GM19397 (cell line): Measurements from ENCODE around the gene CITED2.
"Not testable (repeated sequence)": the region's sequence is repeated elsewhere in the genome, so short reads cannot be mapped to it uniquely, and the experiment has no call there.

Experiments used
- ATAC-seq: cut with Tn5 transposase; IDR thresholded peaks from one replicate; pipeline ENCODE4 v1.9.1; 2021; ENCODE audit warnings: mild to moderate bottlenecking, moderate library complexity; ENCODE audit not compliant: unreplicated experiment

Gene CITED2

GRCh38 chr6:139367810-139368351 is 6.6 kb downstream of the CITED2 start:
- no peak for ATAC-seq

GRCh38 chr6:139364982-139365379 is 9.5 kb downstream of the CITED2 start:
- no peak for ATAC-seq

DNA sequence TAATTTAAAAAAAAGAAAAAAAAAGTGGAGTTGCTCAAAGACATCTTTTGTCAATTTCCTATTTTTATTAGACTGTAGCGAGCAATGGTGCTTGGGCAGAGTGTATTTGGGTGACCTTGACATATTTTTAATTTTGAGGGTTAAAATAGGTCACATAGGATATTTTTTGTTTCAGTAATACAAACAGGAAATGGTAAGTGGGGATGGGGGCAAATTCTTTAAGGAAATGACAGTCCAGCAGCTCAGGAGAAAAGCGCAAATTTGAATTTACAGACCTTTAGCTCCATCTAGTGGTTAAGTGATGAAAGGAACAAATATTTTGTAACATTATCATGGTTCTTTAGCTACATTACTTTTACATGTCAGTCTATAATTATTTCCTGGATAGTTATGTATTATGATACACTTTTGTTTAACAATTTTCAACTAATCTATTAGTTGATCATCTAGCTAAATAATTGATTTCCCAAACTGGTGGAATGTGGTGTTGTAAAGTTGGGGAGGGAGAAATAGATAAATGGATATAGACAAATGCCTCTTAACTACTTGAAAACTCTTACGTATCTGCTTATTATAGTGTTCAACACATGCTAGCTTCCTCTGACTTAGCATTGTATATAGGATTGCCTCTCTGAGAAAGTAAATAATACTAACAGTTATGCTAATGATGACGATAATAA is 10.0 kb downstream of the CITED2 start:
- peak; percentile 50 for ATAC-seq

GRCh38 chr6:139363797-139364196 is 10.7 kb downstream of the CITED2 start:
- not testable (repeated sequence) for ATAC-seq

GRCh38 chr6:139363123-139363522 is 11.3 kb downstream of the CITED2 start:
- ATAC-seq: not testable (repeated sequence)

- no peak for ATAC-seq
Measured at GRCh38 chr6:139361211-139361610, 13.2 kb downstream of the CITED2 start.

DNA sequence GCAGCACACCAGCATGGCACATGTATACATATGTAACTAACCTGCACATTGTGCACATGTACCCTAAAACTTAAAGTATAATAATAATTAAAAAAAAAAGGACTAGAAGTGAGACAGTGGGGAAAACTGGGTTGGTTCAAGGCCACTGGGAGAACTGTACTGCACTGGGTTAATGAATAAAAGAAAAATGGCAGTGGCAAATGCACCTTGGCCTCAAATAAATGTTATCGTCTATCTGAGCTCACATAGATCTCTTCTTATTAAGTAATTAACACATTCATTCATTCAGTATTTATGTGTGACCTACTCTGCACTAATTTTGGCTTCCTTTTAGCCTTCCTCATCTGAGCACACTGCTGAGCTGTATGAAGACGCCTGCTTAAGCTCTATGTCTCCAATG is 17.5 kb downstream of the CITED2 start:
- no peak for ATAC-seq

DNA sequence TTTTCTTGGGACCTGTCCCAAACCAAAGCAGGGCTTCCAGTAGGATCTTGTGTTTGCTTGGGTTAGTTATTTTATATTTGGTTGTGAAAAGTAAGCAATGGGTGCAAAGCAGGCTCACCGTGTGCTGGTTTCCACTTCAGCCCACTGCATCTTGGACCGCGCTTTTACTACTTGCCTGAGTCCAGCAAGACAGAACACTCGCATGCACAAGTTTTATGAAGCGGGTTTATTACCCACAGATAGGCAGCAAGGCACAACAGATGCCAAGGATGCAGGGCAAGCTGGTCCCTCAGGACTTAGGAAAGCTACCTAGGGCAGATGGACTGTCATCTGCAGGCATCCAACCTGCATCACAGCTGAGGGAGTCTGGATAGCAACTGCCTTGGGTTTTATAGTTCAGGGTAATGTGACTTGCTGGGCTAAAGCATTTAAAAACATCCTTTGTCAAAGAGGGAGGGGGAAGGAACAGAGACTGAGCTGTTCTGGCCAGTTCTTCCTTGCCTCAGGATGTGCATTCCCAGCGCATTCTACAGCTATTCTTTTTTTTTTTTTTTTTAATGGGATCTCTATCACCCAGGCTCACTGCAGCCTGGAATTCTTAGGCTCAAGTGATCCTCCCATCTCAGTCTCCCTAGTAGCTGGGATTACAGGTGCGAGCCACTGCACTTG is 18.5 kb downstream of the CITED2 start:
- ATAC-seq: no peak

GRCh38 chr6:139355172-139355571 is 19.3 kb downstream of the CITED2 start:
- no peak for ATAC-seq

- ATAC-seq: no peak
Measured at GRCh38 chr6:139354189-139354588, 20.3 kb downstream of the CITED2 start.

- no peak for ATAC-seq
Measured at GRCh38 chr6:139349464-139350020, 24.9 kb downstream of the CITED2 start.

GRCh38 chr6:139346392-139346791 is 28.1 kb downstream of the CITED2 start:
- no peak for ATAC-seq

DNA sequence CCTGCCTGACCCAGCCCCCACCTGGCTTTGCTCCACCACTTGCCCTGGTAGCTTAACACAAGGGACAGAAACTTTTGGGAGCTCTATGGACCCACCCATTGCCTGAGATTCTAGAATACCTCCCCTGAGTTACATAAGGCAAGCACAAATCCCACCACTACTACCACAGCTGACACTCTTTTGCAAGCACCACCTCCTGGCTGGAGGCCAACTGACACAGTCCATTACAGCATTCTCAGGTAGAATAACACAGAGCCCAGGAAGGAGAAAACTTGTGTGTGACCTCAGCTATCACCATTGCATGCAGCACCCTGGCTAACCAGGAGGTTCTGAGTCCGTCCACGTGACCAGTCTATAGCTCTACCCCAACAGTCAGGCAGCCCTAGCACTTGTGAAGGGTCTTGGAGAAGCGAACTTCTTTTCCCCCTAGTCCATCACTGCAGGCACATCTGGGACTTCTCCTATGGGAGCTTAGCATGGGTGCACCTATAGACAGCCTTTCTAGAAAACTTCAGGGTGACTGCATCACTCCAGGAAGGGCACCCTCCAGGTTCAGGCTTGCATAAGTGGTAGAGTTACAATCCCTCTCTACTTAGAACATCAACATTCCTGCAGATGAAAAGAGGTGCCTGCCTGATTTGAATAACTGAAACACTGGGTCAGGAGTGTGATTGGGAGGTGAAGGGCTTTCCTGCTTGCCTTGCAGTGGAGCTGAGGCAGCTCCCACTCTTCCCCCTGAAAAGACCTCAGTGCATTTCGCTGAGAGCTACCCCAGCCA is 30.1 kb downstream of the CITED2 start:
- no peak for ATAC-seq

- ATAC-seq: no peak
Measured at GRCh38 chr6:139343052-139343750, 31.2 kb downstream of the CITED2 start.

DNA sequence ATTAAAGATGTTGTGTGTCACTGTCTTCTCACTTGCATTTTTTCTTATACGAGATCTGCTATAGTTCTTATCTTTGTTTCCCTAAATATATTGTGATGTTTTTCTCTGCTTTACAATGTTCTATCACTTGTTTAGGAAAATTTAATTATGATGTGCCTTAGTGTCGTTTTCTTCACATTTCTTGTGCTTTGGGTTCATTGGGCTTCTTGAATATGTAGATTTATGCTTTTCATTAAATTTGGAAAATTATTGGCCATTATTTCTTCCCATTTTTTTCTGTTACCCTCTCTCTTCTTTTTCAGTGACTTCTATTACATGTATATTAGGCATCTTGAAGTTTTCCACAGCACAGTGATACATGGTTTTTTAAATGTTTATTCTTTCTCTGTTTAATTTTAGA is 33.4 kb downstream of the CITED2 start:
- ATAC-seq: no peak

GRCh38 chr6:139338795-139339194 is 35.7 kb downstream of the CITED2 start:
- ATAC-seq: no peak

DNA sequence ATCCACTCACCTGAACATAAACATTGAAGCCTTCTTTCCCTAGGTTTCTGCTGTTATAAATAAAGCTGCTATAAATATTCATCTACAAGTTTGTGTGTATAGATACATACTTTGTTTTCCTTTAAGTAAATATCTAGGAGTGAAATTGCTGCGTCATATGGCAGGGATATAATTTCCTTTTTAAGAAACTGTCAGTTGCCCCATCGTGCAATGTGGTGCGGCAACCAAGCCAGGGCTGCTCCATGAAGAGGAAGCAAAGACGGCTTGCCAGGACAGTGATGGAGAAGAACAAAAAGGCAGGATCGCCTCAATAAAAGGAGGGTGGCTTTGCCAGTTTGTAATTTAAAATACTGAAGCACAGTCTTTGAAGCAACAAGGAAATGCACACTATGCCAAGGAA is 36.6 kb downstream of the CITED2 start:
- no peak for ATAC-seq

- ATAC-seq: no peak
Measured at GRCh38 chr6:139337001-139337400, 37.4 kb downstream of the CITED2 start.

DNA sequence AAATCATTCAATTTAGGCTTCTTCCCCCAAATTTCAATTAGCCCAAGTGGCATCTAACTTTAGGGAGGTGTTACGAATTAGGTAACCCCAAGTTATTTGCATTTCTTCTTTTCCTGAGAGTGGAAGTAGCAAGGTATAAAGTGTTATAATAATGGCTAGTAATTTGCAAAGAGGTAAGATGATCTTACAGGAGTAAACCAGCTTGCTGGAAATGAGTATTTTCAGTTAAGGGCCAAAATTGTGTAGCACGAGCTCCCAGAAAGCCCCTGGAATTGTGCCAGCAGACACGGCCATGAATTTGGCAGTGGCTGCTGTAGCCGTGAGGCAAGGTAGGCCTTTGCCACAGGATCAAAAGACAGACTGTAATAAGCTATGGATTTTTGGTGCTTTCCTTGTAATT is 38.0 kb downstream of the CITED2 start:
- ATAC-seq: no peak

GRCh38 chr6:139335447-139336210 is 38.8 kb downstream of the CITED2 start:
- ATAC-seq: no peak
